ENCODE data around the gene MYH15.

Gene MYH15

GRCh38 chr3:108410531-108410984, 99.8 kb downstream of the MYH15 start:
- DNase-seq: no peak

GRCh38 chr3:108409800-108410178, 100.6 kb downstream of the MYH15 start:
- no peak for DNase-seq

GRCh38 chr3:108408883-108409799, 101.3 kb downstream of the MYH15 start:
- DNase-seq: no peak

GRCh38 chr3:108407886-108408285, 102.5 kb downstream of the MYH15 start:
- no peak for DNase-seq

GRCh38 chr3:108406661-108407206, 103.7 kb downstream of the MYH15 start:
- DNase-seq: no peak

GRCh38 chr3:108406063-108406660, 104.2 kb downstream of the MYH15 start:
- DNase-seq: no peak

- no peak for DNase-seq
Observed at GRCh38 chr3:108404368-108404767, 106.0 kb downstream of the MYH15 start.

GRCh38 chr3:108403686-108404345, 106.6 kb downstream of the MYH15 start:
- no peak for DNase-seq

GRCh38 chr3:108403198-108403597, 107.2 kb downstream of the MYH15 start:
- no peak for DNase-seq

GRCh38 chr3:108401836-108402235, 108.6 kb downstream of the MYH15 start:
- DNase-seq: no peak

GRCh38 chr3:108398510-108398909, 111.9 kb downstream of the MYH15 start:
- no peak for DNase-seq

GRCh38 chr3:108396336-108396735, 114.1 kb downstream of the MYH15 start:
- no peak for DNase-seq

GRCh38 chr3:108394563-108394962, 115.8 kb downstream of the MYH15 start:
- no peak for DNase-seq

GRCh38 chr3:108394016-108394415, 116.4 kb downstream of the MYH15 start:
- no peak for DNase-seq

GRCh38 chr3:108393128-108393900, 117.1 kb downstream of the MYH15 start:
- no peak for DNase-seq

GRCh38 chr3:108391917-108392593, 118.3 kb downstream of the MYH15 start:
- DNase-seq: no peak

- DNase-seq: no peak
Observed at GRCh38 chr3:108389372-108389771, 121.0 kb downstream of the MYH15 start.

- DNase-seq: no peak
Observed at GRCh38 chr3:108388136-108389132, 122.0 kb downstream of the MYH15 start.

- no peak for DNase-seq
Observed at GRCh38 chr3:108387063-108387462, 123.3 kb downstream of the MYH15 start.

- DNase-seq: no peak
Observed at GRCh38 chr3:108383306-108383705, 127.1 kb downstream of the MYH15 start.

All from T-helper 9 cell (primary cell).